Activated CD4-positive, alpha-beta memory T cell treated with anti-CD3 and anti-CD28 coated beads, Interleukin-2, amount 10 ng/mL, durations not matched to agents 7 days and 5 days (primary cell): Measurements from ENCODE around the gene FBXO11. TPM values are rescaled to one million over a fixed set of nuclear protein-coding genes. Genes with fewer than 3 reads are reported as not detected.

Experiments
- CTCF ChIA-PET: fragments of 350-600 bp; sonication (Branson Sonifier 250); formaldehyde crosslinking; loops from one replicate; lab custom pipeline; 2021; ENCODE audit warnings: antibody characterized with exemption, inconsistent platforms; lab: Charles Lee
- POLR2A ChIA-PET: fragments of 350-600 bp; sonication (Branson Sonifier 250); formaldehyde crosslinking; loops from one replicate; lab custom pipeline; 2021; ENCODE audit warnings: antibody characterized with exemption; lab: Charles Lee
- DNase-seq: peaks from one replicate; pipeline ENCODE4 v3.0.0-alpha.2; 2020
- H3K27ac Mint-ChIP-seq: one replicate; pipeline ENCODE4 v1.8.0; 2021; ENCODE audit warnings: mild to moderate bottlenecking, mixed read lengths
- H3K27me3 Mint-ChIP-seq: one replicate; pipeline ENCODE4 v1.8.0; 2021; ENCODE audit warnings: mixed read lengths
- H3K36me3 Mint-ChIP-seq: one replicate; pipeline ENCODE4 v1.8.0; 2021; ENCODE audit warnings: low read depth, mixed read lengths
- H3K4me1 Mint-ChIP-seq: one replicate; pipeline ENCODE4 v1.8.0; 2021; ENCODE audit warnings: mixed read lengths
- H3K4me3 Mint-ChIP-seq: one replicate; pipeline ENCODE4 v1.8.0; 2021; ENCODE audit warnings: mild to moderate bottlenecking, mixed read lengths
- H3K9me3 Mint-ChIP-seq: one replicate; pipeline ENCODE4 v1.8.0; 2021; ENCODE audit warnings: mixed read lengths
- total RNA-seq, 2 experiments: library from RNA; stranded (reverse); gene quantifications; one replicate each; pipeline ENCODE4 v1.2.3, GENCODE V29; 2021

The FBXO11 gene
- total RNA-seq, 2 experiments from 2014 or later = 59.4 to 59.7 TPM

GRCh38 chr2:47815764-47816163 is 90.5 kb downstream of the FBXO11 start:
- no peak overlapping the region for H3K4me3 Mint-ChIP-seq
- no peaks in the 10 kb centered on the region for H3K9me3 Mint-ChIP-seq
- no peak overlapping the region for H3K27ac Mint-ChIP-seq
- CTCF ChIA-PET = no interaction called here
- H3K27me3 Mint-ChIP-seq = no peaks in the 10 kb centered on the region
- H3K4me1 Mint-ChIP-seq = no peaks in the 10 kb centered on the region
- no peak for DNase-seq
- POLR2A ChIA-PET = interaction anchor here (0.9 kb wide), 1 partner anchor 10 kb away, joined by 3 read pairs; no protein-coding TSS in a partner anchor
- peaks cover 83% of the 10 kb centered on the region for H3K36me3 Mint-ChIP-seq

- H3K4me1 Mint-ChIP-seq = peaks cover 2% of the 10 kb centered on the region
- peaks cover 82% of the 10 kb centered on the region for H3K36me3 Mint-ChIP-seq
- no peaks in the 10 kb centered on the region for H3K27me3 Mint-ChIP-seq
- no peaks in the 10 kb centered on the region for H3K9me3 Mint-ChIP-seq
- no peak for DNase-seq
- ChIA-PET POLR2A (no interaction called here), CTCF (no interaction called here)
- no peak overlapping the region for H3K27ac Mint-ChIP-seq
- no peak overlapping the region for H3K4me3 Mint-ChIP-seq
These were observed 94.6 kb downstream of the FBXO11 start for GRCh38 chr2:47811668-47812067.

- H3K9me3 Mint-ChIP-seq = no peaks in the 10 kb centered on the region
- no peaks in the 10 kb centered on the region for H3K27me3 Mint-ChIP-seq
- peaks cover 2% of the 10 kb centered on the region for H3K4me1 Mint-ChIP-seq
- POLR2A ChIA-PET = no interaction called here
- H3K27ac Mint-ChIP-seq = no peak overlapping the region
- DNase-seq = no peak
- CTCF ChIA-PET = no interaction called here
- H3K36me3 Mint-ChIP-seq = peaks cover 83% of the 10 kb centered on the region
- no peak overlapping the region for H3K4me3 Mint-ChIP-seq
These were observed 95.4 kb downstream of the FBXO11 start for GRCh38 chr2:47810850-47811249.

- Mint-ChIP-seq H3K36me3 (peaks cover 83% of the 10 kb centered on the region), H3K27ac (no peak overlapping the region)
- DNase-seq = no peak
These were observed 96.4 kb downstream of the FBXO11 start for GRCh38 chr2:47809903-47810302.

GRCh38 chr2:47808614-47809013 is 97.7 kb downstream of the FBXO11 start:
- Mint-ChIP-seq H3K27me3 (no peaks in the 10 kb centered on the region), H3K27ac (no peak overlapping the region), H3K36me3 (peaks cover 86% of the 10 kb centered on the region), H3K4me1 (peaks cover 2% of the 10 kb centered on the region), H3K9me3 (no peaks in the 10 kb centered on the region), H3K4me3 (no peak overlapping the region)
- DNase-seq = no peak
- CTCF ChIA-PET = no interaction called here
- POLR2A ChIA-PET = interaction anchor here (1.0 kb wide), 1 partner anchor 26 kb away, joined by 4 read pairs; the partner anchor contains the start of gene MSH6

More at GRCh38 chr2:47809903-47810302, 96.4 kb downstream of the FBXO11 start:
- POLR2A ChIA-PET = interaction anchor here (1.0 kb wide), 1 partner anchor 27 kb away, joined by 4 read pairs; the partner anchor contains the start of gene MSH6
- H3K4me3 Mint-ChIP-seq = no peak overlapping the region
- H3K4me1 Mint-ChIP-seq = peaks cover 2% of the 10 kb centered on the region
- CTCF ChIA-PET = no interaction called here
- H3K27me3 Mint-ChIP-seq = no peaks in the 10 kb centered on the region
- H3K9me3 Mint-ChIP-seq = no peaks in the 10 kb centered on the region

GRCh38 chr2:47805850-47806249 is 100.4 kb downstream of the FBXO11 start:
- ChIA-PET CTCF (interaction anchor here (0.9 to 1.6 kb wide), 2 partner anchors 9 to 38 kb away, joined by 5 to 7 read pairs; no protein-coding TSS in a partner anchor), POLR2A (interaction anchor here (1.1 to 1.2 kb wide), 2 partner anchors 10 to 23 kb away, joined by 3 read pairs; partner anchors contain the start of gene MSH6)
- H3K36me3 Mint-ChIP-seq = peaks cover 88% of the 10 kb centered on the region
- no peak overlapping the region for H3K27ac Mint-ChIP-seq
- no peak for DNase-seq
- H3K9me3 Mint-ChIP-seq = peaks cover 6% of the 10 kb centered on the region
- H3K4me1 Mint-ChIP-seq = peaks cover 6% of the 10 kb centered on the region
- no peak overlapping the region for H3K4me3 Mint-ChIP-seq
- H3K27me3 Mint-ChIP-seq = no peaks in the 10 kb centered on the region

GRCh38 chr2:47803770-47804169 is 102.5 kb downstream of the FBXO11 start:
- H3K27me3 Mint-ChIP-seq = no peaks in the 10 kb centered on the region
- H3K36me3 Mint-ChIP-seq = peaks cover 97% of the 10 kb centered on the region
- DNase-seq = no peak
- POLR2A ChIA-PET = interaction anchor here (1.0 to 1.4 kb wide), 2 partner anchors 16 to 104 kb away, joined by 3 read pairs; no protein-coding TSS in a partner anchor
- peaks cover 6% of the 10 kb centered on the region for H3K4me1 Mint-ChIP-seq
- peaks cover 6% of the 10 kb centered on the region for H3K9me3 Mint-ChIP-seq
- H3K4me3 Mint-ChIP-seq = no peak overlapping the region
- no peak overlapping the region for H3K27ac Mint-ChIP-seq
- CTCF ChIA-PET = no interaction called here

- Mint-ChIP-seq H3K36me3 (peaks cover 97% of the 10 kb centered on the region), H3K27ac (no peak overlapping the region)
- CTCF ChIA-PET = no interaction called here
These were observed 102.9 kb downstream of the FBXO11 start for GRCh38 chr2:47803363-47803762.

GRCh38 chr2:47801118-47801517 is 105.2 kb downstream of the FBXO11 start:
- Mint-ChIP-seq H3K4me3 (no peak overlapping the region), H3K27ac (no peak overlapping the region), H3K9me3 (peaks cover 6% of the 10 kb centered on the region), H3K4me1 (peaks cover 4% of the 10 kb centered on the region), H3K36me3 (peaks cover 94% of the 10 kb centered on the region), H3K27me3 (no peaks in the 10 kb centered on the region)
- POLR2A ChIA-PET = interaction anchor here (1.4 kb wide), 1 partner anchor 18 kb away, joined by 5 read pairs; the partner anchor contains the start of gene MSH6
- DNase-seq = no peak
- CTCF ChIA-PET = no interaction called here

More at GRCh38 chr2:47803363-47803762, 102.9 kb downstream of the FBXO11 start:
- no peak for DNase-seq
- peaks cover 6% of the 10 kb centered on the region for H3K4me1 Mint-ChIP-seq
- H3K9me3 Mint-ChIP-seq = peaks cover 6% of the 10 kb centered on the region
- POLR2A ChIA-PET = interaction anchor here (1.0 to 1.4 kb wide), 2 partner anchors 16 to 104 kb away, joined by 3 read pairs; no protein-coding TSS in a partner anchor
- H3K4me3 Mint-ChIP-seq = no peak overlapping the region
- no peaks in the 10 kb centered on the region for H3K27me3 Mint-ChIP-seq

GRCh38 chr2:47799031-47799609 is 107.2 kb downstream of the FBXO11 start:
- CTCF ChIA-PET = no interaction called here
- peaks cover 4% of the 10 kb centered on the region for H3K4me1 Mint-ChIP-seq
- H3K27me3 Mint-ChIP-seq = no peaks in the 10 kb centered on the region

GRCh38 chr2:47798631-47799030 is 107.7 kb downstream of the FBXO11 start:
- no peak overlapping the region for H3K27ac Mint-ChIP-seq
- ChIA-PET POLR2A (no interaction called here), CTCF (no interaction called here)

More at GRCh38 chr2:47799031-47799609, 107.2 kb downstream of the FBXO11 start:
- H3K4me3 Mint-ChIP-seq = no peak overlapping the region
- no peak overlapping the region for H3K27ac Mint-ChIP-seq
- POLR2A ChIA-PET = no interaction called here
- peaks cover 6% of the 10 kb centered on the region for H3K9me3 Mint-ChIP-seq
- peaks cover 89% of the 10 kb centered on the region for H3K36me3 Mint-ChIP-seq
- no peak for DNase-seq

GRCh38 chr2:47796090-47796697 is 110.1 kb downstream of the FBXO11 start:
- Mint-ChIP-seq H3K27me3 (no peaks in the 10 kb centered on the region), H3K4me1 (peaks cover 2% of the 10 kb centered on the region), H3K36me3 (peaks cover 69% of the 10 kb centered on the region), H3K9me3 (no peaks in the 10 kb centered on the region), H3K4me3 (no peak overlapping the region), H3K27ac (no peak overlapping the region)
- no peak for DNase-seq
- CTCF ChIA-PET = interaction anchor here (0.8 to 0.9 kb wide), 2 partner anchors 10 to 29 kb away, joined by 4 to 7 read pairs; no protein-coding TSS in a partner anchor
- POLR2A ChIA-PET = interaction anchor here (1.4 to 3.1 kb wide), 2 partner anchors 9 to 13 kb away, joined by 3 to 24 read pairs; partner anchors contain the start of gene MSH6

More at GRCh38 chr2:47798631-47799030, 107.7 kb downstream of the FBXO11 start:
- DNase-seq = no peak
- H3K36me3 Mint-ChIP-seq = peaks cover 84% of the 10 kb centered on the region
- H3K27me3 Mint-ChIP-seq = no peaks in the 10 kb centered on the region
- peaks cover 4% of the 10 kb centered on the region for H3K4me1 Mint-ChIP-seq
- no peak overlapping the region for H3K4me3 Mint-ChIP-seq
- peaks cover 6% of the 10 kb centered on the region for H3K9me3 Mint-ChIP-seq

- POLR2A ChIA-PET = interaction anchor here (1.3 kb wide), 1 partner anchor 32 kb away, joined by 4 read pairs; no protein-coding TSS in a partner anchor
These were observed 120.3 kb downstream of the FBXO11 start for GRCh38 chr2:47785986-47786385.

More at GRCh38 chr2:47785986-47786385, 120.3 kb downstream of the FBXO11 start:
- DNase-seq = no peak
- peak overlapping the region; percentile 36 for H3K27ac Mint-ChIP-seq
- H3K27me3 Mint-ChIP-seq = no peaks in the 10 kb centered on the region
- H3K36me3 Mint-ChIP-seq = peaks cover 22% of the 10 kb centered on the region
- CTCF ChIA-PET = no interaction called here
- H3K4me1 Mint-ChIP-seq = peaks cover 26% of the 10 kb centered on the region
- H3K9me3 Mint-ChIP-seq = no peaks in the 10 kb centered on the region
- H3K4me3 Mint-ChIP-seq = peak overlapping the region; percentile 22
